Testis (tissue), 3 donors: ENCODE results near the gene MARS1. TPM values are rescaled to one million over a fixed set of nuclear protein-coding genes. Genes with fewer than 3 reads are reported as not detected.

Source experiments
- DNase-seq: peaks from one replicate; pipeline ENCODE4 v3.0.0-alpha.2; 2019
- H3K27ac ChIP-seq, 2 donors: fragments of 200-600 bp; sonication (generic); one replicate each; pipeline ENCODE4 v1.5.1; 2019
- H3K27me3 ChIP-seq: fragments of 200-600 bp; sonication (generic); one replicate; pipeline ENCODE4 v1.5.1; 2019
- H3K36me3 ChIP-seq: fragments of 200-600 bp; sonication (generic); one replicate; pipeline ENCODE4 v1.5.1; 2017; ENCODE audit warnings: low read depth; ENCODE audit errors: missing control alignments
- H3K4me1 ChIP-seq: fragments of 200-600 bp; sonication (generic); one replicate; pipeline ENCODE4 v1.5.1; 2019
- H3K4me3 ChIP-seq, 2 donors: fragments of 200-600 bp; sonication (generic); one replicate each; pipeline ENCODE4 v1.5.1; 2017 to 2019
- H3K9me3 ChIP-seq: fragments of 200-600 bp; sonication (generic); one replicate; pipeline ENCODE4 v1.5.1; 2017
- CTCF ChIP-seq, 3 experiments: fragments of 450-650 bp in 2 of 3; fragments of 200-600 bp in 1 of 3; sonication (generic) in 1 of 3; IDR thresholded peaks; one replicate each; pipeline ENCODE4 v1.5.1; 2016 to 2019; ENCODE audit warnings: antibody characterized with exemption in 3 of 3, mild to moderate bottlenecking in 2 of 3, moderate library complexity in 1 of 3
- POLR2A ChIP-seq: fragments of 450-650 bp; IDR thresholded peaks from one replicate; pipeline ENCODE4 v1.6.1; 2017; ENCODE audit warnings: antibody characterized with exemption, mild to moderate bottlenecking, moderate library complexity
- WGBS, 2 donors: methylation state at CpG; one replicate each; pipeline ENCODE4 v1.1.5; 2018; 5-methylcytosine and 5-hydroxymethylcytosine counted together
- intact Hi-C: fragments of 100-400 bp; cut with DNase I; formaldehyde crosslinking; loops from one replicate; pipeline ENCODE4 v1.15.1; 2023; ENCODE audit warnings: low total_unique reads
- polyA plus RNA-seq: library from polyadenylated mRNA; stranded (reverse); fragments of 350-450 nt; fragmentation: Illumina TruSeq; extraction: RNeasy Lipid Tissue Mini Kit (QIAGEN cat#74804); gene quantifications from one replicate; pipeline ENCODE4 v1.2.3, GENCODE V29; 2014; ENCODE audit warnings: low read depth, low replicate concordance; ENCODE audit not compliant: insufficient read depth
- total RNA-seq, 2 donors: library from RNA; depleted of rRNA; stranded (reverse); fragments of >200 nt; gene quantifications; one replicate each; pipeline ENCODE4 v1.2.3, GENCODE V29; 2016

The MARS1 gene
- total and polyA plus RNA-seq, 3 donors from 2014 or later: 90.6 to 144 (median 105) TPM

DNA sequence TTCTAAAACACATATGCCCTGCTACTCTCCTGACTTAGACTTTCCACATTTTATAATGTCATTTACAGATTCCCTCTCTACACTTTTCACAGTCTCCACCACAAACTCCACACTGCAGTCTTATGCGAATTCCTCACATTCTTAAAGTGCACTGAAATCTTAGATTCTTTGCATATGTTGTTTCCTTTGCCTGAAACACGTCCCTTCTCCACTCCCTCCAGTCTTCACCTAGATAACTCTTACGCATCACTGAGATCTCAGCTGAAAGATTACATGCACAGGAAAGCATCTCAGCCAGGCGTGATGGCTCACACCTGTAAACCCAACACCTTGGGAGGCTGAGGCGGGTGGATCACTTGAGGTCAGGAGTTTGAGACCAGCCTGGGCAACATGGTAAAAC, 4.4 kb upstream of the MARS1 start:
- DNase-seq: no peak
- 45 to 57% methylated on average over 5 of the region's 5 CpGs for WGBS, 2 donors

DNA sequence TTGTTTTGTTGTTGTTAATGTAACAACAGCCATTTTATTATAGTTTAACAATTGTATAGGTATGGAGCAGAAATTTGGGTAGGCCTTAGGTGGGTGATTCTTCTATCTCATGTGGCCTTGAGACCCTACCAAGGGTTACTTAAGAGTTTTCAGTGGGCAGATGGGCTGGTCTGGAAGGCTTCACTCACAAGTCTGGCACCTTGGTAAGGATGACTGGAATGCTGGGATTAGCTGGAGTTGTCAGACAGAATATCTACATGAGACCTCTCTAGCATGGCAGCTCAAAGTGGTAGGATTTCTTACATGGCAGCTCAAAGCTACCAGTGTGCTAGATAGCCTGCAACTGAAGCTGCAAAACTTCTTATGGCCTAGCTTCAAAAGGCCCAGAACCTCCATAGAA, 2.2 kb upstream of the MARS1 start:
- DNase-seq: no peak
- Histone ChIP-seq H3K27ac (no peak overlapping the region), H3K4me3 (no peak overlapping the region), H3K27me3 (no peaks in the 10 kb centered on the region), H3K9me3 (no peaks in the 10 kb centered on the region), H3K36me3 (no peaks in the 10 kb centered on the region), H3K4me1 (peaks cover 9% of the 10 kb centered on the region)
- intact Hi-C loops: no loop called here
- TF ChIP-seq POLR2A: no peak
- TF ChIP-seq CTCF (IDR thresholded peaks at IDR 0.05): no peak

More for the DNA sequence above, 4.4 kb upstream of the MARS1 start:
- no peaks in the 10 kb centered on the region for H3K36me3 ChIP-seq
- H3K4me3 ChIP-seq: no peak overlapping the region
- no peak overlapping the region for H3K27ac ChIP-seq
- intact Hi-C loops: no loop called here
- no peaks in the 10 kb centered on the region for H3K9me3 ChIP-seq
- no peak for TF ChIP-seq CTCF (IDR thresholded peaks at IDR 0.05)
- no peaks in the 10 kb centered on the region for H3K4me1 ChIP-seq
- H3K27me3 ChIP-seq: no peaks in the 10 kb centered on the region

DNA sequence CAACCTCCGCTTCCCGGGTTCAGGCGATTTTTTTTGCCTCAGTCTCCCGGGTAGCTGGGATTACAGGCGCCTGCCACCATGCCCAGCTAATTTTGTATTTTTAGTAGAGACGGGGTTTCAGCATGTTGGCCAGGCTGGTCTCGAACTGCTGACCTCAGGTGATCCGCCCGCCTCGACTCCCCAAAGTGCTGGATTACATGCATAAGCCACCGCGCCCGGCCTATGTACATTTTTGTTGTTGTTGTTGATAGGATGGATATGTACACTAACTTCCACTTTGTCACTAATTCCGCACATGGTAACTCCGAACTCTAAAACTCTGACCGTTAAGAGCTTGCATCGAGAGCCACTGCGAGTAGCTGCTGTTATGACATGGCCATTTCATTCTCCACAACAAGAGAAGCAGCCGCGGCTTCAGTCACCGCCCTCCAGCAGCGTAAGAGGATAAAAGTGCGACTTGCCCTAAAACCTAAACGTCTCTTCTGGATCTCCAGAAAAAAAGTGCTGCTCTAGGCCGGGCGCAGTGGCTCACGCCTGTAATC, 742 bp upstream of the MARS1 start:
- H3K4me3 ChIP-seq: peak overlapping the region; percentile 85 to 90
- H3K27ac ChIP-seq: no peak overlapping the region
- DNase-seq: peak; percentile 35
- intact Hi-C loops: no loop called here
- peaks cover 9% of the 10 kb centered on the region for H3K4me1 ChIP-seq
- 63 to 65% methylated on average over 27 of the region's 27 CpGs for WGBS, 2 donors
- no peaks in the 10 kb centered on the region for H3K36me3 ChIP-seq
- no peaks in the 10 kb centered on the region for H3K9me3 ChIP-seq
- no peaks in the 10 kb centered on the region for H3K27me3 ChIP-seq
- TF ChIP-seq POLR2A (no peak), CTCF (IDR thresholded peaks at IDR 0.05) (no peak)

GRCh38 chr12:57488402-57489156, 711 bp downstream of the MARS1 start:
- no peaks in the 10 kb centered on the region for H3K9me3 ChIP-seq
- no peaks in the 10 kb centered on the region for H3K27me3 ChIP-seq
- 22% methylated on average over 11 of the region's 11 CpGs for WGBS, 2 donors
- no peaks in the 10 kb centered on the region for H3K36me3 ChIP-seq
- DNase-seq: no peak
- peak overlapping the region; percentile 85 to 90 for H3K4me3 ChIP-seq
- TF ChIP-seq POLR2A: no peak
- TF ChIP-seq CTCF (IDR thresholded peaks at IDR 0.05): no peak
- intact Hi-C loops: no loop called here
- H3K4me1 ChIP-seq: peaks cover 9% of the 10 kb centered on the region
- H3K27ac ChIP-seq: peak overlapping the region; percentile 17 to 72

DNA sequence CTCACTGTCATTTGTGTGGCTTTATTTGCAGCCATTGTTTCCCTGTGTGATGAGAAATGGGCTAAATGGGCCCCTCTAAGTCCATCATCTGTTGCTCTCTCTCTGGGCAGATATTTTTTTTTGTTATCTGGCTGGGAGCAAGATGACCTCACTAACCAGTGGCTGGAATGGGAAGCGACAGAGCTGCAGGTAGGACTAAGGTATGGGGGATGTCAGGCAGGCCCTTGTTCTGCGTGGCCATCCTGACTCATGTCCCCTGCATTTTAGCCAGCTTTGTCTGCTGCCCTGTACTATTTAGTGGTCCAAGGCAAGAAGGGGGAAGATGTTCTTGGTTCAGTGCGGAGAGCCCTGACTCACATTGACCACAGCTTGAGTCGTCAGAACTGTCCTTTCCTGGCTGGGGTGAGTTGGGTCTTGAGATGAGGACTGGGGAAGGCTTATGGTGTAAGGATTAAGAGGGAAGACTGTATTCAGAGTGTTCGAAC, 1.3 kb downstream of the MARS1 start:
- no peaks in the 10 kb centered on the region for H3K27me3 ChIP-seq
- peaks cover 9% of the 10 kb centered on the region for H3K4me1 ChIP-seq
- WGBS, 2 donors: 85 to 91% methylated on average over 5 of the region's 5 CpGs
- no peak overlapping the region for H3K27ac ChIP-seq
- no peaks in the 10 kb centered on the region for H3K36me3 ChIP-seq
- no peak for DNase-seq
- H3K9me3 ChIP-seq: no peaks in the 10 kb centered on the region
- TF ChIP-seq POLR2A (no peak), CTCF (IDR thresholded peaks at IDR 0.05) (no peak)
- H3K4me3 ChIP-seq: peak overlapping the region in 1 of 2 donors; percentile 90
- intact Hi-C loops: no loop called here
